Parathyroid adenoma (tissue), 2 donors: ENCODE results near the gene ERH.

Experiments used
- H2AFZ ChIP-seq: fragments of 300-600 bp; sonication (generic); one replicate; pipeline ENCODE4 v1.7.0; 2017; ENCODE audit warnings: antibody characterized with exemption, mild to moderate bottlenecking
- H3K27ac ChIP-seq: fragments of 300-600 bp; sonication (generic); one replicate; pipeline ENCODE4 v1.7.0; 2017
- H3K27me3 ChIP-seq: fragments of 300-600 bp; sonication (generic); one replicate; pipeline ENCODE4 v1.7.0; 2017; ENCODE audit warnings: low read length; ENCODE audit not compliant: control insufficient read depth, insufficient read depth
- H3K36me3 ChIP-seq: fragments of 300-600 bp; sonication (generic); one replicate; pipeline ENCODE4 v1.7.0; 2017; ENCODE audit warnings: low read length; ENCODE audit not compliant: control insufficient read depth, insufficient read depth
- H3K4me1 ChIP-seq: fragments of 300-600 bp; sonication (generic); one replicate; pipeline ENCODE4 v1.7.0; 2017; ENCODE audit warnings: control low read depth
- H3K4me2 ChIP-seq: fragments of 300-600 bp; sonication (generic); one replicate; pipeline ENCODE4 v1.7.0; 2017; ENCODE audit warnings: low read length
- H3K4me3 ChIP-seq: fragments of 300-600 bp; sonication (generic); one replicate; pipeline ENCODE4 v1.7.0; 2017; ENCODE audit warnings: low read depth, low read length
- H3K79me2 ChIP-seq: fragments of 300-600 bp; sonication (generic); one replicate; pipeline ENCODE4 v1.7.0; 2017; ENCODE audit warnings: control low read depth
- H3K9ac ChIP-seq: fragments of 300-600 bp; sonication (generic); one replicate; pipeline ENCODE4 v1.7.0; 2017; ENCODE audit warnings: mild to moderate bottlenecking
- H3K9me3 ChIP-seq: fragments of 300-600 bp; sonication (generic); one replicate; pipeline ENCODE4 v1.7.0; 2017; ENCODE audit warnings: low read length; ENCODE audit not compliant: control insufficient read depth
- CTCF ChIP-seq: fragments of 300-600 bp; sonication (generic); IDR thresholded peaks from one replicate; pipeline ENCODE4 v1.7.0; 2017; ENCODE audit warnings: antibody characterized with exemption, mild to moderate bottlenecking
- donor health status: primary hyperparathyroidism.

The ERH gene

GRCh38 chr14:69353168-69353567, 44.9 kb downstream of the ERH start:
- H3K4me2 ChIP-seq = no peak overlapping the region
- H3K4me3 ChIP-seq = no peak overlapping the region
- H3K9ac ChIP-seq = no peak overlapping the region
- H3K27ac ChIP-seq = no peak overlapping the region
- H3K27me3 ChIP-seq = no peaks in the 10 kb centered on the region
- TF ChIP-seq CTCF = no peak
- no peaks in the 10 kb centered on the region for H3K9me3 ChIP-seq
- no peaks in the 10 kb centered on the region for H3K79me2 ChIP-seq
- H3K36me3 ChIP-seq = no peaks in the 10 kb centered on the region
- H2AFZ ChIP-seq = no peak overlapping the region
- H3K4me1 ChIP-seq = no peaks in the 10 kb centered on the region

- Histone ChIP-seq H3K36me3 (no peaks in the 10 kb centered on the region), H3K9me3 (no peaks in the 10 kb centered on the region), H3K27ac (no peak overlapping the region), H3K27me3 (no peaks in the 10 kb centered on the region), H3K4me3 (no peak overlapping the region), H3K4me2 (no peak overlapping the region), H3K4me1 (no peaks in the 10 kb centered on the region), H3K79me2 (no peaks in the 10 kb centered on the region), H3K9ac (no peak overlapping the region), H2AFZ (no peak overlapping the region)
- TF ChIP-seq CTCF = no peak
Measured at GRCh38 chr14:69351911-69352310, 46.2 kb downstream of the ERH start.

GRCh38 chr14:69351385-69351784, 46.7 kb downstream of the ERH start:
- H3K79me2 ChIP-seq = no peaks in the 10 kb centered on the region
- H3K27ac ChIP-seq = no peak overlapping the region
- H3K4me2 ChIP-seq = no peak overlapping the region
- no peaks in the 10 kb centered on the region for H3K36me3 ChIP-seq
- H3K4me3 ChIP-seq = no peak overlapping the region
- no peaks in the 10 kb centered on the region for H3K4me1 ChIP-seq
- no peak overlapping the region for H2AFZ ChIP-seq
- H3K27me3 ChIP-seq = no peaks in the 10 kb centered on the region
- H3K9ac ChIP-seq = no peak overlapping the region
- TF ChIP-seq CTCF = no peak
- H3K9me3 ChIP-seq = no peaks in the 10 kb centered on the region

- no peak overlapping the region for H3K4me3 ChIP-seq
- no peaks in the 10 kb centered on the region for H3K4me1 ChIP-seq
- no peak overlapping the region for H3K9ac ChIP-seq
- H3K9me3 ChIP-seq = no peaks in the 10 kb centered on the region
- H3K36me3 ChIP-seq = no peaks in the 10 kb centered on the region
- no peak overlapping the region for H2AFZ ChIP-seq
- H3K4me2 ChIP-seq = no peak overlapping the region
- H3K27me3 ChIP-seq = no peaks in the 10 kb centered on the region
- no peaks in the 10 kb centered on the region for H3K79me2 ChIP-seq
- no peak overlapping the region for H3K27ac ChIP-seq
- no peak for TF ChIP-seq CTCF
Measured at GRCh38 chr14:69350892-69351291, 47.2 kb downstream of the ERH start.

GRCh38 chr14:69349091-69349777, 48.9 kb downstream of the ERH start:
- Histone ChIP-seq H2AFZ (no peak overlapping the region), H3K9me3 (no peaks in the 10 kb centered on the region), H3K27ac (no peak overlapping the region), H3K4me3 (no peak overlapping the region), H3K4me1 (no peaks in the 10 kb centered on the region), H3K79me2 (no peaks in the 10 kb centered on the region), H3K36me3 (no peaks in the 10 kb centered on the region), H3K9ac (no peak overlapping the region), H3K4me2 (no peak overlapping the region), H3K27me3 (no peaks in the 10 kb centered on the region)
- no peak for TF ChIP-seq CTCF
